HEK293 (cell line): ENCODE data around the gene SYNDIG1.

Source experiments
- HOXA7 ChIP-seq: sonication (generic); formaldehyde crosslinking; IDR thresholded peaks from 2 replicates; pipeline ENCODE4 v1.8.1; 2022; ENCODE audit warnings: missing genetic modification reagents, borderline replicate concordance
- MYNN ChIP-seq: fragments of 450-650 bp; formaldehyde crosslinking; IDR thresholded peaks from 2 replicates; pipeline ENCODE4 v1.5.1; 2016; ENCODE audit warnings: missing biosample characterization, missing genetic modification characterization, borderline replicate concordance
- TRIM28 ChIP-seq: IDR thresholded peaks from 2 replicates; pipeline ENCODE4 v1.6.1; 2011; ENCODE audit warnings: low read length, control low read depth, borderline replicate concordance
- ZEB2 ChIP-seq: fragments of 450-650 bp; formaldehyde crosslinking; IDR thresholded peaks from 2 replicates; pipeline ENCODE4 v1.5.1; 2016; ENCODE audit warnings: missing biosample characterization, missing genetic modification characterization
- ZNF146 ChIP-seq: fragments of 450-650 bp; formaldehyde crosslinking; IDR thresholded peaks from 2 replicates; pipeline ENCODE4 v1.5.1; 2016; ENCODE audit warnings: missing biosample characterization, missing genetic modification characterization
- ZNF473 ChIP-seq: fragments of 450-650 bp; formaldehyde crosslinking; IDR thresholded peaks from 2 replicates; pipeline ENCODE4 v1.5.1; 2017; ENCODE audit warnings: missing biosample characterization, missing genetic modification characterization
- ZNF585B ChIP-seq: fragments of 450-650 bp; formaldehyde crosslinking; IDR thresholded peaks from 2 replicates; pipeline ENCODE4 v1.5.1; 2016; ENCODE audit warnings: missing biosample characterization, missing genetic modification characterization
- ZNF670 ChIP-seq: fragments of 450-650 bp; formaldehyde crosslinking; IDR thresholded peaks from 2 replicates; pipeline ENCODE4 v1.5.1; 2016; ENCODE audit warnings: missing biosample characterization, missing genetic modification characterization, low read depth
- ZNF830 ChIP-seq: fragments of 450-650 bp; IDR thresholded peaks from 2 replicates; pipeline ENCODE4 v1.5.0; 2018; ENCODE audit warnings: missing biosample characterization, missing genetic modification characterization, low read depth, mild to moderate bottlenecking, moderate library complexity
- TF ChIP-seq, protein P1 (sequence below): fragments of 450-650 bp; formaldehyde crosslinking; IDR thresholded peaks from 2 replicates; pipeline ENCODE4 v1.5.1; 2016; ENCODE audit warnings: missing biosample characterization, missing genetic modification characterization
- TF ChIP-seq, protein P2 (sequence below): fragments of 450-650 bp; formaldehyde crosslinking; IDR thresholded peaks from 2 replicates; pipeline ENCODE4 v1.5.1; 2016; ENCODE audit warnings: missing biosample characterization, missing genetic modification characterization

DNA sequence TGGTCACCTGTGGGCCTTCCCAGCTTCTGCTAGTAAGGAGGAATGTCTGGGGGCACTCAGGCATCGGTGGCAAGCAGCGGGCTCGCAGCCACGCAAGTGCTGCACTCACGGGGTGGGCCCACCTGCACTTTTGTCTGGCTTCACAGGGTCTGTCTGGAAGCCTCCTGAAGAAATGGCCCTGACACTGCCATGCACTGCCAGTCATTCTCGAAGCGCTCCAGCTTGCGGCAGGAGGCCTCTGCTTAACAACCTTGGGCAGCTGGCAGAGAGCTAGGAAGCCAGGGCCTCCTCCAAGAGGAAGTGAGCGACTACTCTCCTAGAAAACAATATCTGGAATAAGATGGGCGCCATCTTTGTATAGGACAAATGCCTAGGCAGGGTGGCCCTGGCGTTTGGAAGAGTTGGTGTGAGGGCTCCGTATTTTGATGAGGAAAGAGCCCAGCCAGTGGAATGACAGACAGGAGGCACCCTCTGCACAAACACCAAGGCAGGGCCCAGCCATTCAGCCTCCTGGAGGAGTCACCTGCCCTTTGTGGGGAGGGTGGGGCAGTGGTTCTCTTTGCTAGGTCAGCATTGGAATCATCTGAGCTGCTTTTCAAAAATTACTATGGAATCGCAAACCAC, 113.9 kb downstream of the SYNDIG1 start:
- no peak for TF ChIP-seq ZNF585B (tag by site-specific recombination)
- TF ChIP-seq ZNF830, result no peak
- TF ChIP-seq, protein P1, sequence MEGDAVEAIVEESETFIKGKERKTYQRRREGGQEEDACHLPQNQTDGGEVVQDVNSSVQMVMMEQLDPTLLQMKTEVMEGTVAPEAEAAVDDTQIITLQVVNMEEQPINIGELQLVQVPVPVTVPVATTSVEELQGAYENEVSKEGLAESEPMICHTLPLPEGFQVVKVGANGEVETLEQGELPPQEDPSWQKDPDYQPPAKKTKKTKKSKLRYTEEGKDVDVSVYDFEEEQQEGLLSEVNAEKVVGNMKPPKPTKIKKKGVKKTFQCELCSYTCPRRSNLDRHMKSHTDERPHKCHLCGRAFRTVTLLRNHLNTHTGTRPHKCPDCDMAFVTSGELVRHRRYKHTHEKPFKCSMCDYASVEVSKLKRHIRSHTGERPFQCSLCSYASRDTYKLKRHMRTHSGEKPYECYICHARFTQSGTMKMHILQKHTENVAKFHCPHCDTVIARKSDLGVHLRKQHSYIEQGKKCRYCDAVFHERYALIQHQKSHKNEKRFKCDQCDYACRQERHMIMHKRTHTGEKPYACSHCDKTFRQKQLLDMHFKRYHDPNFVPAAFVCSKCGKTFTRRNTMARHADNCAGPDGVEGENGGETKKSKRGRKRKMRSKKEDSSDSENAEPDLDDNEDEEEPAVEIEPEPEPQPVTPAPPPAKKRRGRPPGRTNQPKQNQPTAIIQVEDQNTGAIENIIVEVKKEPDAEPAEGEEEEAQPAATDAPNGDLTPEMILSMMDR (tag by site-specific recombination), result no peak
- TF ChIP-seq, protein P2, sequence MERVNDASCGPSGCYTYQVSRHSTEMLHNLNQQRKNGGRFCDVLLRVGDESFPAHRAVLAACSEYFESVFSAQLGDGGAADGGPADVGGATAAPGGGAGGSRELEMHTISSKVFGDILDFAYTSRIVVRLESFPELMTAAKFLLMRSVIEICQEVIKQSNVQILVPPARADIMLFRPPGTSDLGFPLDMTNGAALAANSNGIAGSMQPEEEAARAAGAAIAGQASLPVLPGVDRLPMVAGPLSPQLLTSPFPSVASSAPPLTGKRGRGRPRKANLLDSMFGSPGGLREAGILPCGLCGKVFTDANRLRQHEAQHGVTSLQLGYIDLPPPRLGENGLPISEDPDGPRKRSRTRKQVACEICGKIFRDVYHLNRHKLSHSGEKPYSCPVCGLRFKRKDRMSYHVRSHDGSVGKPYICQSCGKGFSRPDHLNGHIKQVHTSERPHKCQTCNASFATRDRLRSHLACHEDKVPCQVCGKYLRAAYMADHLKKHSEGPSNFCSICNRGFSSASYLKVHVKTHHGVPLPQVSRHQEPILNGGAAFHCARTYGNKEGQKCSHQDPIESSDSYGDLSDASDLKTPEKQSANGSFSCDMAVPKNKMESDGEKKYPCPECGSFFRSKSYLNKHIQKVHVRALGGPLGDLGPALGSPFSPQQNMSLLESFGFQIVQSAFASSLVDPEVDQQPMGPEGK (tag by site-specific recombination), result no peak
- no peak for TF ChIP-seq ZNF473 (tag by site-specific recombination)
- no peak for TF ChIP-seq MYNN (tag by site-specific recombination)
- no peak for TF ChIP-seq TRIM28
- TF ChIP-seq HOXA7 (CRISPR knock-in tag), result no peak
- TF ChIP-seq ZNF146, result no peak
- no peak for TF ChIP-seq ZNF670 (tag by site-specific recombination)
- TF ChIP-seq ZEB2 (tag by site-specific recombination), result no peak
